IMR-90 (cell line): ENCODE results near the gene NFATC1. TPM values are rescaled to one million over a fixed set of nuclear protein-coding genes. Genes with fewer than 3 reads are reported as not detected.

ENCODE experiments used
- ATAC-seq: fragments of 200-7000 bp; cut with Tn5 transposase; 2 replicates; pipeline ENCODE4 v1.9.1; 2020; ENCODE audit warnings: low read depth, mild to moderate bottlenecking, moderate library complexity
- BruUV-seq: library from RNA; stranded (reverse); fragments of 400-500 nt; replicated peaks from 2 replicates; lab custom pipeline; 2021; lab: Mats Ljungman, UMichigan
- CTCF ChIA-PET: fragments of 300-600 bp; formaldehyde crosslinking; extraction: SDS; loops from one replicate; lab custom pipeline; 2021; ENCODE audit warnings: antibody characterized with exemption; lab: Yijun Ruan, JAX
- POLR2A ChIA-PET: fragments of 300-600 bp; sonication (Branson Sonifier 250); formaldehyde crosslinking; loops from one replicate; lab custom pipeline; 2022; ENCODE audit warnings: antibody characterized with exemption; ENCODE audit not compliant: unreplicated experiment; lab: Charles Lee
- DNase-seq: peaks from one replicate; pipeline ENCODE4 v3.0.0; 2013
- H2AFZ ChIP-seq: replicated peaks from 2 replicates; pipeline ENCODE3; 2013; ENCODE audit warnings: low read length, mild to moderate bottlenecking; ENCODE audit not compliant: poor library complexity
- H2AK5ac ChIP-seq: 2 replicates; pipeline ENCODE4 v1.6.1; 2013; ENCODE audit warnings: low read depth, low read length, inconsistent platforms
- H2AK9ac ChIP-seq: replicated peaks from 2 replicates; pipeline ENCODE3; 2013; ENCODE audit warnings: mild to moderate bottlenecking, low read depth, low read length, moderate library complexity; ENCODE audit not compliant: poor library complexity
- H2BK120ac ChIP-seq: 2 replicates; pipeline ENCODE4 v1.6.1; 2013; ENCODE audit warnings: low read depth, low read length, inconsistent platforms
- H2BK15ac ChIP-seq: 3 replicates; pipeline ENCODE4 v1.6.1; 2013; ENCODE audit warnings: low read depth, low read length, inconsistent platforms
- H2BK20ac ChIP-seq: 2 replicates; pipeline ENCODE4 v1.6.1; 2013; ENCODE audit warnings: low read depth, mild to moderate bottlenecking, inconsistent platforms, low read length, moderate library complexity
- H2BK5ac ChIP-seq: 2 replicates; pipeline ENCODE4 v1.6.1; 2013; ENCODE audit warnings: mild to moderate bottlenecking, low read depth, low read length, inconsistent platforms; ENCODE audit not compliant: poor library complexity, severe bottlenecking
- H3K14ac ChIP-seq: replicated peaks from 2 replicates; pipeline ENCODE4 v1.6.1; 2013; ENCODE audit warnings: low read depth, low read length, inconsistent platforms
- H3K18ac ChIP-seq: 2 replicates; pipeline ENCODE4 v1.6.1; 2013; ENCODE audit warnings: low read depth, low read length, control low read depth
- H3K23ac ChIP-seq: 2 replicates; pipeline ENCODE4 v1.6.1; 2013; ENCODE audit warnings: low read depth, low read length, inconsistent platforms
- H3K27ac ChIP-seq: 2 replicates; pipeline ENCODE4 v1.5.1; 2013; ENCODE audit warnings: mild to moderate bottlenecking, control low read depth, low read length; ENCODE audit not compliant: insufficient read depth
- H3K27me3 ChIP-seq: 2 replicates; pipeline ENCODE4 v1.6.1; 2013; ENCODE audit warnings: low read length; ENCODE audit not compliant: control insufficient read depth, insufficient read depth
- H3K36me3 ChIP-seq: 2 replicates; pipeline ENCODE4 v1.6.1; 2013; ENCODE audit warnings: low read length, mixed read lengths; ENCODE audit not compliant: control insufficient read depth, insufficient read depth
- H3K4ac ChIP-seq: 2 replicates; pipeline ENCODE4 v1.6.1; 2013; ENCODE audit warnings: low read depth, low read length, inconsistent platforms
- H3K4me1 ChIP-seq: 2 replicates; pipeline ENCODE4 v1.6.1; 2013; ENCODE audit warnings: low read length, mixed read lengths; ENCODE audit not compliant: control insufficient read depth, insufficient read depth
- H3K4me2 ChIP-seq: 2 replicates; pipeline ENCODE4 v1.6.1; 2013; ENCODE audit warnings: low read depth, mild to moderate bottlenecking, control low read depth, low read length, moderate library complexity
- H3K4me3 ChIP-seq: 2 replicates; pipeline ENCODE4 v1.5.1; 2013; ENCODE audit warnings: low read depth, mild to moderate bottlenecking, control low read depth, low read length, moderate library complexity; ENCODE audit not compliant: insufficient read depth
- H3K56ac ChIP-seq: 2 replicates; pipeline ENCODE4 v1.6.1; 2013; ENCODE audit warnings: low read length, inconsistent platforms; ENCODE audit not compliant: insufficient read depth; ENCODE audit errors: extremely low read depth
- H3K79me1 ChIP-seq, 2 experiments: 2 replicates each; pipeline ENCODE4 v1.6.1; 2013; ENCODE audit warnings: low read length in 2 of 2, inconsistent platforms in 1 of 2, low read depth in 1 of 2
- H3K9ac ChIP-seq: 2 replicates; pipeline ENCODE4 v1.6.1; 2013; ENCODE audit warnings: low read depth, low read length, control low read depth
- H3K9me1 ChIP-seq: 2 replicates; pipeline ENCODE4 v1.6.1; 2013; ENCODE audit warnings: low read length, inconsistent platforms; ENCODE audit not compliant: insufficient read depth
- H3K9me3 ChIP-seq: 2 replicates; pipeline ENCODE4 v1.6.1; 2013; ENCODE audit warnings: low read length; ENCODE audit not compliant: control insufficient read depth, insufficient read depth
- H4K20me1 ChIP-seq: 2 replicates; pipeline ENCODE4 v1.6.1; 2013; ENCODE audit warnings: low read length, inconsistent platforms; ENCODE audit not compliant: insufficient read depth
- H4K5ac ChIP-seq: 2 replicates; pipeline ENCODE4 v1.6.1; 2013; ENCODE audit warnings: mild to moderate bottlenecking, low read depth, low read length, control low read depth
- H4K8ac ChIP-seq, 2 experiments: 2 replicates each; pipeline ENCODE4 v1.6.1; 2013; ENCODE audit warnings: low read depth in 2 of 2, low read length in 2 of 2, control low read depth in 1 of 2, inconsistent platforms in 1 of 2
- H4K91ac ChIP-seq: 2 replicates; pipeline ENCODE4 v1.6.1; 2013; ENCODE audit warnings: low read depth, low read length, inconsistent platforms; ENCODE audit not compliant: insufficient read depth
- BHLHE40 ChIP-seq: fragments of 150-350 bp; IDR thresholded peaks from 2 replicates; pipeline ENCODE4 v1.6.1; 2016; ENCODE audit warnings: mild to moderate bottlenecking, low read depth, low read length
- CEBPB ChIP-seq: IDR thresholded peaks from 2 replicates; pipeline ENCODE4 v1.6.1; 2012; ENCODE audit warnings: low read depth, low read length, improper control_type of control experiment
- CHD1 ChIP-seq: IDR thresholded peaks from 2 replicates; pipeline ENCODE4 v1.6.1; 2012; ENCODE audit warnings: low read depth, low read length, improper control_type of control experiment
- FOS ChIP-seq: fragments of 150-350 bp; IDR thresholded peaks from 2 replicates; pipeline ENCODE4 v1.6.1; 2016; ENCODE audit warnings: low read depth, low read length
- MAZ ChIP-seq: IDR thresholded peaks from 2 replicates; pipeline ENCODE4 v1.6.1; 2012; ENCODE audit warnings: low read depth, mild to moderate bottlenecking, low read length, improper control_type of control experiment, moderate library complexity, borderline replicate concordance
- POLR2A ChIP-seq: IDR thresholded peaks from 2 replicates; pipeline ENCODE4 v1.6.1; 2012; ENCODE audit warnings: mild to moderate bottlenecking, low read depth, low read length
- SMC3 ChIP-seq: fragments of 150-350 bp; IDR thresholded peaks from 2 replicates; pipeline ENCODE4 v1.6.1; 2016; ENCODE audit warnings: low read depth, mild to moderate bottlenecking, antibody characterized with exemption, low read length, moderate library complexity
- WGBS, 2 experiments: methylation state at CpG; one replicate each; pipeline versions ENCODE4 v1.1.5 to v1.1.7; 2013; ENCODE audit warnings: missing lambda C conversion rate in 2 of 2; ENCODE audit not compliant: insufficient read length in 1 of 2; ENCODE audit errors: extremely low coverage in 2 of 2; 5-methylcytosine and 5-hydroxymethylcytosine counted together
- dilution Hi-C: fragments of 300-500 bp; cut with HindIII; formaldehyde crosslinking; loops from one replicate; pipeline ENCODE4 v1.14.3; 2018; ENCODE audit warnings: low sequenced_read_pairs; ENCODE audit not compliant: unreplicated experiment
- in situ Hi-C: fragments of 300-500 bp; cut with MboI; formaldehyde crosslinking; loops from 3 replicates; pipeline ENCODE4 v1.14.3; 2019; ENCODE audit warnings: low sequenced_read_pairs, inconsistent platforms, mixed read lengths
- intact Hi-C: fragments of 100-400 bp; cut with micrococcal nuclease; formaldehyde crosslinking; loops from 2 replicates; pipeline ENCODE4 v1.10.0; 2022
- polyA plus RNA-seq, 3 experiments: library from polyadenylated mRNA; depleted of rRNA; stranded (reverse); fragments of >200 nt; gene quantifications; 2 replicates each; pipeline ENCODE4 v1.2.3, GENCODE V29; 2012; ENCODE audit warnings: low replicate concordance in 1 of 3
- total RNA-seq: library from RNA; depleted of rRNA; stranded (reverse); fragments of >200 nt; gene quantifications from 2 replicates; pipeline ENCODE4 v1.2.3, GENCODE V29; 2012
- TF ChIP-seq, protein P1 (sequence below): conservative IDR thresholded peaks from 2 replicates; pipeline ENCODE4 v1.5.1; 2012; ENCODE audit warnings: mild to moderate bottlenecking, low read depth, low read length, improper control_type of control experiment

NFATC1 gene
- total and polyA plus RNA-seq, 2 of the 4 experiments (the other 2 are of a cell fraction) = 0.36 to 1.8 TPM

DNA sequence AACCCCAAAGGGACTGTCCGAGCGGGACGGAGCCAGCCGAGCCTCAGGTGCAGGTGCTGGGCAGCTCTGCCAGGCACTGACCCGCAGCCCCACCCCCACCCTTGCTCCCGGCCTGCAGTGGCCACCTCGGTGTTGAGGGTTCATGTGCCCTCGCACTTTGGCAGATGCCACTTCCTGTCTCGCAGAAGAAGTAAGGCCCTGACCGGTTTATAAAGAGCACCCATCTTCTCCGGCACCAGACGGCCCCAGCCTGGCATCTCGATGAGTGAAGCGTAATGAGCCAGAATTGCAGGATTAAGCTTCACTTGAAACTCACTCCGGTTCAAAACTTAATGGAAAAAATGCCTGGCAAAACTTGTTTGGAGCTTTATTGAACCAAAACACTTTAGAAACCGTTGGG lies 10.9 kb upstream of the NFATC1 start:
- WGBS, 2 experiments = 90% methylated on average over 11 of the region's 16 CpGs; no CpG with 5 or more reads in 1 of the 2 experiments
- Histone ChIP-seq H2AFZ (no peak overlapping the region), H3K4me1 (peaks cover 3% of the 10 kb centered on the region; the same call in 1 of the 2 replicates), H3K4me3 (no peak overlapping the region), H4K91ac (no peak overlapping the region), H4K8ac (no peak overlapping the region), H3K36me3 (no peaks in the 10 kb centered on the region), H3K4me2 (no peak overlapping the region), H3K27ac (no peak overlapping the region), H3K23ac (no peak overlapping the region), H2BK15ac (no peak overlapping the region), H3K27me3 (peaks cover 16% of the 10 kb centered on the region), H3K9ac (no peak overlapping the region), H2AK9ac (no peak overlapping the region), H4K20me1 (peaks cover 5% of the 10 kb centered on the region; the same call in 1 of the 2 replicates), H3K14ac (no peak overlapping the region), H3K9me3 (no peaks in the 10 kb centered on the region), H3K79me1 (no peaks in the 10 kb centered on the region), H2AK5ac (no peak overlapping the region), H3K56ac (no peak overlapping the region), H3K4ac (no peak overlapping the region), H2BK120ac (no peak overlapping the region), H3K18ac (no peak overlapping the region), H4K5ac (no peak overlapping the region), H2BK20ac (no peak overlapping the region), H3K9me1 (no peaks in the 10 kb centered on the region), H2BK5ac (no peak overlapping the region)
- TF ChIP-seq POLR2A (no peak), CHD1 (no peak), BHLHE40 (no peak), MAZ (no peak), FOS (no peak), CEBPB (no peak), SMC3 (no peak)
- TF ChIP-seq, protein P1, sequence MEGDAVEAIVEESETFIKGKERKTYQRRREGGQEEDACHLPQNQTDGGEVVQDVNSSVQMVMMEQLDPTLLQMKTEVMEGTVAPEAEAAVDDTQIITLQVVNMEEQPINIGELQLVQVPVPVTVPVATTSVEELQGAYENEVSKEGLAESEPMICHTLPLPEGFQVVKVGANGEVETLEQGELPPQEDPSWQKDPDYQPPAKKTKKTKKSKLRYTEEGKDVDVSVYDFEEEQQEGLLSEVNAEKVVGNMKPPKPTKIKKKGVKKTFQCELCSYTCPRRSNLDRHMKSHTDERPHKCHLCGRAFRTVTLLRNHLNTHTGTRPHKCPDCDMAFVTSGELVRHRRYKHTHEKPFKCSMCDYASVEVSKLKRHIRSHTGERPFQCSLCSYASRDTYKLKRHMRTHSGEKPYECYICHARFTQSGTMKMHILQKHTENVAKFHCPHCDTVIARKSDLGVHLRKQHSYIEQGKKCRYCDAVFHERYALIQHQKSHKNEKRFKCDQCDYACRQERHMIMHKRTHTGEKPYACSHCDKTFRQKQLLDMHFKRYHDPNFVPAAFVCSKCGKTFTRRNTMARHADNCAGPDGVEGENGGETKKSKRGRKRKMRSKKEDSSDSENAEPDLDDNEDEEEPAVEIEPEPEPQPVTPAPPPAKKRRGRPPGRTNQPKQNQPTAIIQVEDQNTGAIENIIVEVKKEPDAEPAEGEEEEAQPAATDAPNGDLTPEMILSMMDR = no peak
- DNase-seq = no peak
- CTCF ChIA-PET = interaction anchor here (0.6 kb wide), 1 partner anchor 82 kb away, joined by 3 read pairs; no protein-coding TSS in a partner anchor
- intact Hi-C loops = no loop called here
- in situ Hi-C loops = no loop called here
- POLR2A ChIA-PET = no interaction called here
- BruUV-seq = no TSS peak
- dilution Hi-C loops = no loop called here
- ATAC-seq = no peak
